SIG-M5 treated with dmso at 0.1 percent for 504 hours (cell line): ENCODE results near the gene ZNF184.

Experiments
- DNase-seq: peaks from one replicate; lab custom pipeline; 2025; ENCODE audit not compliant: unreplicated experiment; lab: John Stamatoyannopoulos, UW

The ZNF184 gene

DNA sequence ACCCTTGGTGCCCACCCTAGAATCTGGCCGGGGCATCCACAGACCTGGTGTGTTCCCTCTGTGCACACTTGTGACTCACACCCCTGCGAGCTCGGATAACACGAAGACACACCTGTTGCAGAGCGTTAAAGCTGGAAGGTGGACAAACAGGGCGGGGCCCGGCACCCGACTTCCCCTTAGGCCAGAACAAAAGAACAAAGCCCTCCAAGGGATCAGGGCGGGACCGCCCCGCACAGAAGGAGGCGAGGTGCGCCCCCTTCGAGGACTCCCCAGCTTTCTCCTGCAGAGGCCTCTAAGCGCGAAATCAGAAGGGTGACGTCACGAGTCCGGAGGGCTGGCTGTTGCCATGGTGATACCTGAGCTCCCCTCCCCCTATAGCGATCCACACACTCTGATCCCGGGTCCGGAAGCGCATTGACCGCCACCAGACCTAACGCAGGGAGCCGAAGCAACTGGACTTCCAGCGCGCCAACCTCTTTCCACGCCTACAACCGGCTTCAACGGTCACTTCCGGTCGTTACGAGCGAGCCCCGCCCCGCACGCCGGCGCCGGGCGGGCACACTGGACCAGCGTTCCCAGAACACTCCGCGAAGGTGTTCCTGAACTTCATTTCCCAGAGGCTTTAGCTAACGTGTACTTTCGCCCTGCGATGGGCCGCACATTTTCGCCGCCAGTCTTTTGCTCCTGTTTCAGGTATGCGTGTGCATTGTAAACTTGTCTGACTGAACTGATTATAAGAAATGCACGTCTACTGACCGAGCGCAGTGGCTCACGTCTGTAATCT lies at the start of gene ZNF184:
TSS of gene ZNF184 (minus strand) at position 489 of the 784 bp plus-strand sequence. CDS start 811 bp downstream, outside the sequence.
- peak; percentile 94 for DNase-seq

DNA sequence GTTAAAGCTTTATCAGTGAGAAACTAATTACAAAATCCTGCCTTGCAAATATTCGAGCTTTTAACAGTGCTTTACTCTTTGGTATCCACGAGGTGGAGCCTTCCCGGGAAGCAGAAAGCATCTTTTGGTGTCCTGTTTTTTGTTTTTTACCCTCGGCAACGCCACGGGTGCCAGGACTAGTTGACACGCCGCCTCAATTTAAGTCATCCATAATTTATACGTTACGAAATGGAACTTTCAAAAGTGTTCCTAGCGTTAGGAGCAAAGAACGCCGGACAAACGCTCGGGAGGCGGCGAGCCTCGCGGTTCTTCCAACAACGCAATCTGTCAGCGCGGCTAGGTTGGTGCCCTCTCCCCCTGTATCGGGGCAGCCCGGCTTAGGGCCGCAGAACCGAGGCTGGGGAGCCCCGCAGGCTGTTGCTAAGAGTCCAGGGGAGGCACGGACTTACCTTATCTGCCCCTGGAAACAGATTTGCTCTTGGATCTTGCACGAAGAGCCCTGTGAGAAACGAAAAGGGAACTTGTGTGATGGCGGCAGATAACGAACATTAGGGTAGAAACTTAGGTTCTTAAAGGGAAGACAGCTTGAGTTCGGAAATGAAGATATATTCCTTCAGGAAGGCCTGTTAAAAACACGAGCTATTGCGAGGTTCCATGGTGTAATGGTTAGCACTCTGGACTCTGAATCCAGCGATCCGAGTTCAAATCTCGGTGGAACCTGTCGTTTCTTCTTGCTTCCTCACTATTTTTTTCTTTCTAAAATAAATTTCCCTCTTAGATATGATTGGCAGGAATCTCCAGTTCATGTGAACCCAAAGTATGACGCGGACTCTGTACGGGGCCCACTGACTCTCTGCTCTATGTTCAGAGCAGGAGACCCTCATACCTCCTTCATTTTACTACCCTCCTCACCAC lies 46.2 kb upstream of the ZNF184 start:
- DNase-seq, result peak; percentile 75

DNA sequence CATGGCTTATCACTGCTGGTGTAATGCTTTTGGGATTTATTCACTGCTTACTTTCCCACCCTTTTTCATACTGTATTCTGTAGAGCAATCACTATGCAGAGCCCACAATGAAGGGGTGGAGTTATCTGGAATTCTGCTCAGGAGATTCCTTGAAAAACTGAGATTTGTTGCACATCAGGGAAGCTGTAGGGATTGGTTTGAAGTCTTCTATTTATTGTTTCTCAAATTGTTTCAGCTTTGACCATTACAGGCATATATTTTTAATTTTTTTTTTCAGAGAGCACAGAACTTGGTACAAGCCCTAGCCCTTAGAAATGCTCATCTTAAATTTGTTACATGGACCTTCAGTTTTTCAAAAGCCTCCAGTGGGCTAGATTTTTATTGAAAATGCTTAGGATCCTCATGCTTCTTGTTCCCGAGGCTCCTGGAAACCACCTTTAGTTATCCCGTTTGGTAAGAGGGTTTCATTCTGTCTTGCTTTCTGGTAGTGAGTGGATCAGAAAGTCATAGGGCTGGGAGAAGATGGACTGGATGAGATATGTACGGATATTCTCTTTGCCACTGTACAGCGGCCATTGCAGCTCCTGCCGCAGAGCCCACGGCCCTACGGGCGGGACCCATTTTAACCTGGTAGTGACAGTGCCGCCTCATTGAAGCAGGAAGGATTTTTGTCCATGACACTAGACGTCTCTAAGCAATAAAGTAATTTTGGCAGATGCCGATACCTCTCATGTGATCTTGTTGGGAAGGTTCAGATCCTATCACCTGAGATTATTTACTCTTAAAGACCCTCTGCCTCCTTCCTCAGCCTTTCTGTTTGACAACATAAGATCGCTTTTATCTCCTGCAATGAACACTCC lies 45.3 kb upstream of the ZNF184 start:
- no peak for DNase-seq

DNA sequence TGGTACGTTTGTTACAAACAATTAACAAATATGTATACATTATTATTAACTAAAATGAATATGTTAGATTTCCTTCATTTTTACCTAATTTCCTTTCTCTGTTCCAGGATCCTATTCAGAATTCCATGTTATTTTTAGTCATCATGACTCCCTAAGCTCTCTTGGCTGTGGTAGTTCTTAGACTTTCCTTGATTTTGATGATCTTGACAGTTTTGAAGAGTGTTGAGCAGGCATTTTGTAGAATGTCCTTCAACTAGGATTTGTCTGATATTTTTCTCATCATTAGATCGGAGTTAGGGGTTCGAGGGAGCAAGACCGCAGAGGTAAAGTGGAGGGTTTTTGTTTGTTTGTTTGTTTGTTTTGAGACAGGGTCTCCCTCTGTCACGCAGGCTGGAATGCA lies 44.3 kb upstream of the ZNF184 start:
- DNase-seq, result no peak

DNA sequence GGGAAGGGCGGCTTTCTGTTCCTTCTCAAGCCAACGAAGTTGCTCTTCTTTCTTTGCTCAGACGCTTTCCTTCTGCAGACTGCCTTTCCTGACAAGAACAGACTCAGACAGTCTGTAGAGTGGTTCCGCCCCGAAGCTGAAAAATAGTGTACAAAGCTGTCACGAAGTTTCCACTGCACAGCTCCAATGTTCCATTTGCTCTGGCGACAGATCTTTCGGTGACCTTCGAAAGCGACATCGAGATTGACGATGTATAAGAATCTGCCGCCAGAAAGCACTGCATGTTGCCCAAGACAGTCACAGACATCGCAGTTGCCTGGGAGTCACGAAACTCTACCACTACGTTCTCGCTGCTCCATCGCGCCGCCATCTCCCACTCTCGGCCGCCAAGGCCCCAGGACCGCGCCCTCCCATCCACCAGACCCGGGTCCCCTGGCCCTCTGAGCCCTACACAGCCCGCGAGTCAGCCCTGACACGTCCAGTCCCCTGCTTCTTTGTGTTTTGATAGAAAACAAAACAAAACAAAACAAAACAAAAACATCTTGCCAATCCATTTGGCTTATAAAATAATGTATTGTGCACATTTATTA lies 42.1 kb upstream of the ZNF184 start:
- DNase-seq, result no peak

DNA sequence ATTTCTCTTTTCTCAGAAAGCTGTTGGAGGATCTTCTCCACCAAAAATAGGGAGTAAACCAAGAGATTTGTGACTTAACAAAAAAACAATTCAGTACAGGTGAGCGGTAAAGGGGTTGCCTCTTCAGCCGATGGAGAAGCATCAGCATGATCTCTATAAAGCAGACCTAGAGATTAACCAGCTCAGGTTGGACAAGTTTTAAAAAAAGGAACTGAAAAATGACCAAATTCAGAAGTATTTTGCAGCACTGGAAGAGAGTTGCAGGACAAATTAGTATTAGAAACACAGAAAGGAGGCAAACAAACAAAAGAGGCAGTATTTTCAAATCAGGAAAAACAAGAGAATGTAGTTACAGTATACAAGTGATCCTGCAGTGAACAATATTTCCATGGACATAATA lies 39.6 kb upstream of the ZNF184 start:
- no peak for DNase-seq

DNA sequence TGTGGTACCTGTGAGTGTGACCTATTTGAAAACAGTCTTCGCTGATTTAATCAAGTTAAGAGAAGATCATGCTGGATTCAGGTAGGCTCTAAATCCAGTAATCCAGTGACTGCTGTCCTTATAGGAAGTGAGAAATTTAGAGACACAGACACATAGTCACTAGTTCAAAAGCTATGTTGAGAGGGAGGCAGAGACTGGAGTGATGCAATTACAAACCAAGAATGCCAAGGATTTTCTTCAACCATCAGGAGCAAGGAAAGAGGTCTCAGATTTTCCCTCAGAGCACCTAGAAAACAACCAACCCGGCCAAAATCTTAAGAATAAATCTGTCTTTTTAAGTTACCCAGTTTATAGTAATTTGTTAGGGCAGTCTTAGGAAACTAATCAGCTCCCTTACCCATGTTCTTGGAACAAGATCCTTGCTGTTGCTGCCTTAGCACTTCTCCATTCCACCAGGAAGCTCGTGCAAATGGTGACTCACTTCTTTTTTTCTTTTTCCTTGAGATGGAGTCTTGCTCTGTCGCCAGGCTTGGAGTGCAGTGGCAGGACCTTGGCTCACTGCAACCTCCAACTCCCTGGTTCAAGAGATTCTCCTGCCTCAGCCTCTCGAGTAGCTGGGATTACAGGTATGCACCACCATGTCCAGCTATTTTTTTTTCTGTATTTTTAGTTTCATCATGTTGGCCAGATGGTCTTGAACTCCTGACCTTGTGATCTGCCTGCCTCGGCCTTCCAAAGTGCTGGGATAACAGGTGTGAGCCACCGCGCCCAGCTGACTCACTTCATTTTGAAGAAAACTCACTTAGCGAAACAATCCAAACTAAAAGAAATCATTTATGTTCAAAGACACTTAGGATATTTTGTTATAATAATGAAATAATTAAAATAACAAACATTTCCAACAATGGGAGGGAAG lies 34.4 kb upstream of the ZNF184 start:
- no peak for DNase-seq

DNA sequence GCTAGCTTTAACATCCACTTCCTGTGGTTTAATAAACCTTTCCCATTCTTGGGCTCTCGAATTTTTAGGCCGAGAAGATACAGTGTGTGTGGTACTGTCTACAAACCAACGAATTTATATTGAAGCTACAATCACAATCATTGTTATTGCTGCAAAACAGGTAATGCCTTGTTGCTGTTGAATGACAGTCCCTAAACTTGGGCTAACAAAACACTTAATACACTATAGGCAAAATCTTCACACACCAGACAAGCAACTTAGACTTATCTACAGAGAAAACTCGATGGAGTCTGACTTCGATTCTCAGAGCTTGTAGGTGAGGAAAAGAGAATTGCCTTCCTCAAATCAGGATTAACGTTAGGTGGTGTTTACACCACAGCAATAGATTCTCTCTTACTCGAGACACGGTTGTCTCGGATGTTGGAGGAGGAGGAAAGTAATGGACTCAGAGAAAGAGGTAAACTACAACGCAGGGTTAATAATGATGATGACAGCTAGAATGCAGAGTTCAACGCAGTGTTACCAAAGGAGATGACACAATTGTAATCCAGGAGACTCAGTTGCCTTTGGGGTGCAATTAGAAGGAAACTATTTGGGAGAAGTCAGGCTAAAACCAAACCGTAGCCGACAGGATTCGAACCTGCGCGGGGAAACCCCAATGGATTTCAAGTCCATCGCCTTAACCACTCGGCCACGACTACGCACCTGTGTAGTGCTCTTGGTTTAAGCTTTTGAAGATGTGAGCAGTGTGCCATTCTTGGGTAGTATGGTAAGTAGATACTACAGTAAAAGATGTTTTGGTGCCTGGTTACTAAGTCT lies 32.5 kb upstream of the ZNF184 start:
- DNase-seq, result no peak

DNA sequence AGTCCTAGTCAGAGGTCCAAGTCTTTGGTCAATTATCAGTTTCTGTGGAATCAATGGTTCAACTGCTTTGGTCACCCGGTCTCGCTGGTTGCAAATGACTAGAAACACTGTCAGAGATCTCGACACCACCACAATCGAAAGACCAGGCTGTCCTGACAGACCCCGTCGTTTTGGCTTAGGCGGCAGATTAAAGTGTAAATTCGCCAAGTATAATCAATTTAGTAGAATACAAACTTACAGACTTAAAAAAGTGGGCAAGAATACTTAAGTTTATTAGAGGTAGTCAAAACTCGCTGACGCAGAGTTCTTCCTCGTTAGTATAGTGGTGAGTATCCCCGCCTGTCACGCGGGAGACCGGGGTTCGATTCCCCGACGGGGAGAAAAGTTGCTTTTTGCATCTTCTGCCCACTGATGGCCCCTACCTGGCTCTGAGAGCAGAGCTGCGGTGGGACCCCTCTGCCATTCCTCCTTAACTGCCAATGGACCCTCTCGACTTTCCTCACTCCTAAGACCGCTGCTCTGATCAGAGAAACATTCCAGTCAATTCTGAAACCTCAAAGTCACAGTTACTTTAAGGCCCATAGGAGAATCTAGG lies 30.6 kb upstream of the ZNF184 start:
- peak; percentile 69 for DNase-seq

DNA sequence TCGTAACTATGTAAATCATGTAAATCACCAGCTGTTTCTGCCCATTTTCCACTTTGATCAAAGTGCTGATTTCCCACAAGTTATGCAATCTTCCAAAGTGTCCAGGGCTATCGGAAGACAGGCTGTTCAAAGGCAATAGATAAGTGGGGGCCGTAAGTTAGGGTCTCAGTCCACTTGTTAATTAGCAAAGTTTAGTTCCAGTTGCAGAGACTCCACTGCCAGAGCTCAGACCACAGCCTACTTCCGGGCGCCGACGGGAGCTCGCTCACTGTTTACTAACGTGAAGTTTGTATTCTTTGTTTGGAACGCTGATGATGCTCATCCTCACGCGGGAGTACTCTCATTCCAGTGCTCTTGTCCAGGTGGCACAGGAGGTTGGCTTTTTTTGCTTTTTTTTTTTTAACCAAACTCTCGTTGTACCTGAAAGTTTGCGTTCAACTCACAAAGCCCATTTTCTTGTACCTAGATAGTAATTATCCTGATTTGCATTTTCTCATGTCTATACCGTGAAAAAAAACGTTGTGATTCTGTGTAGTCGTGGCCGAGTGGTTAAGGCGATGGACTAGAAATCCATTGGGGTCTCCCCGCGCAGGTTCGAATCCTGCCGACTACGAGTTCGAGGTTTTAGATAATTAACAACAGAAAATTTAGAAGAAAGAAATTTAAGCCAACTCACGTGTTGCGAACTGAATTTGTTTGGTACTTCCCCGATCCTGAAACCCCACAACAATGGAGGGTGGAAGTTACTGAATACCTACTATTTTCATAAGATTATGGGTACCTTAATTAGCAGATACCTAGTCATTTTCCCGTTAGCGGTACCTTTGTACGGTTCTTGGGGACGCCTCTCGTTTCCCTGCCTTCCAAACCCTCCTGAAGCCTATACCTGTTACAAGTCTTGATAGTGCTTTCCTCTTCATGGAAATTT lies 29.9 kb upstream of the ZNF184 start:
- peak; percentile 63 for DNase-seq

DNA sequence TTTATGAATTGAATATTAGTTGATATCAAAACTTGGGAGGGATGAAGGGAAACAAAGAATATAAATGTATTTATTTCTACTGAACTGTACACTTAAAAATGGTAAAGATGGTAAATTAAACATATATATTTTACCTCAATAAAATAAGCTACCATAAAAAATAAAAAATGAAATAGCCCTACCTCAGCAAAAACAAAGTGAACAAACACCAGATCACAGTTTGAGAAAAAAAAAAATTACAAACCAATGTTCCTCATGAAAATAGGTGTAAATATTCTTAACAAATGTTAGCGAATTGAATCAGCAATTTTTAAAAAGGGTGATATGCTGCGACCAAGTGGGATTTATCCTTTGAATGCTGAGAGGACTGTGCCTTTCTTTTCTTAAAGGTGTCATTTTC lies 28.3 kb upstream of the ZNF184 start:
- DNase-seq, result no peak

DNA sequence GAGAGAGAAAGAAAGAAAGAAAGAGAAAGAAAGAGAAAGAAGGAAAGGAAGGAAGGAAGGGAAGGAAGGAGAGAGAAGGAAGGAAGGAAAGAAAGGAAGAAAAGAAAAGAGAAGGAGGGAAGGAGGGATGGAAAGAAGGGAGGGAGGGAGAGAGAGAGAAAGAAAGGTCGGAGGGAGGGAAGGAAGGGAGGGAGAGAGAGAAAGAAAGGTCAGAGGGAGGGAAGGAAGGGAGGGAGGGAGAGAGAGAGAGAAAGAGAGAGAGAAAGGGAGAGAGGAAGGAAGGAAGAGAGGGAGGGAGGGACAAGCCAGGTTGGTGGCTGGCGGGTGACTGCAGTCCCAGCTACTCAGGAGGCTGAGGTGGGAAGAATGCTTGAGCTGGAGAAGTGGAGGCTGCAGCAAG lies 27.3 kb upstream of the ZNF184 start:
- no peak for DNase-seq

DNA sequence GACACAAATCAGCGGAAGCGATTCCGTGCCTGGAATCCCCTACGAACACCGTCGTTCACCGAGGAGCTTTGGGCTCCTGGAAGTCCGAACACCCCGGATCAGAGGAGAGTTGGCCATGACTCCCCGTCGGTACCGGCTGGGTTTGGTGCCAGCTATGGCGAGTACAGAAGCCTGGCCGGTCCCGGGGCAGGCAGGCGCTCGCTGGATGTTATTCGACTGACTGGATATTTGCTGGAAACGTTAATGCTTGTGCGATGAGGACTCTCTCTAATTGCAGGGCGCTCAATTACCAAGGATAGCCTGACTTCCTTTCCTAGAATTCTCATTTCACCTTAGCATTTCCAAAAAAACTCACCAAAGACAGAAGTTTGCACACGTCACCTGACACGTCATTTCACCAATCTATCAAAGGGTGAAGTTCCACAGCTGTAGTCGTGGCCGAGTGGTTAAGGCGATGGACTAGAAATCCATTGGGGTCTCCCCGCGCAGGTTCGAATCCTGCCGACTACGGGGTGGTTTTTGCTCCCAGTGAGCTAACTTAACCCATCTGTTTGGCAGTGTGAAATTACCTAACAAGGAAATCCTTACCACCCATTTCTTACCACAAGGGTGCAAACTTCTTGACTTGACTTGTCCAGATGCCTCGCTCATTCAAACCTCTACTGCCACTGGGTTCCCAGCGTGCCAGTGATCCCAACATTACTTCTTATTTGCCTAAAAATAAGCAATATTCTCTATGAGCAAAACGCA lies 22.7 kb upstream of the ZNF184 start:
- peak; percentile 48 for DNase-seq

DNA sequence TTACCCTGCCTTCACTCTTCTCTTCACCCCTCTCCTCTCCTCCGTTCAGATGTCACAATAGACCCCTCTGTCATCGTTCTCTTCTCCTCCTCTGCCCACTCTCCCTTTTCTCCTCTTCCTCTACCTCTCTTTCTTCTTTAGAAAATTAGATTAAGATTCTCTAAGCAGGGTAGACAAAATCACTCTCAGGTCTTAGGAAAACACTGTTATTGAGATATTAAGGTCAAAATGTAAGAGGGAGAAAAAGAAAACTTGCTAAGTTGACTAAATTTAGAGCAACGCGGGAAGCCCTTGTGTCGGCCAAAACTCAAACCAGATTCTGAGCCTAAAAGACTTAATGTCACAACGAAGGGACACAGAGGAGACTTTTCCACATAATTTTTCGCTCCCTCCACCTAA lies 22.1 kb upstream of the ZNF184 start:
- DNase-seq, result no peak

DNA sequence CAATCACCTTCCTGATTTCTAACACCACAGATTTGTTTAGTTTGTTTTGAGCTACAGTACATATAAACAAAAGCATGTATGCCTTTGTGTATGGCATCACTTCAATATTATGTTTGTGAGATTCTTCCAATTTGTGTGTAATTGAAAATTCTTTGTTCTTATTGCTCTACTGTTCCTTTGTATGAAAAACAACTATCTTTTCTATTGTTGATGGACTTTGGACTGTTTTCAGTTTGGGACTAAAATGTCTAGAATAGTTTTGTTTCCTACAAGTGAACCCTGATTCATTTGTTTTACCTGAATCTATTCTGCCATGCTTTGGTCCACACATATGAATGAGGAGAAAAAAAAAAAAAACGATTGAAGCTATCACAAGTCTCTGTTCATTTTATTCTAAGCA lies 21.2 kb upstream of the ZNF184 start:
- no peak for DNase-seq

DNA sequence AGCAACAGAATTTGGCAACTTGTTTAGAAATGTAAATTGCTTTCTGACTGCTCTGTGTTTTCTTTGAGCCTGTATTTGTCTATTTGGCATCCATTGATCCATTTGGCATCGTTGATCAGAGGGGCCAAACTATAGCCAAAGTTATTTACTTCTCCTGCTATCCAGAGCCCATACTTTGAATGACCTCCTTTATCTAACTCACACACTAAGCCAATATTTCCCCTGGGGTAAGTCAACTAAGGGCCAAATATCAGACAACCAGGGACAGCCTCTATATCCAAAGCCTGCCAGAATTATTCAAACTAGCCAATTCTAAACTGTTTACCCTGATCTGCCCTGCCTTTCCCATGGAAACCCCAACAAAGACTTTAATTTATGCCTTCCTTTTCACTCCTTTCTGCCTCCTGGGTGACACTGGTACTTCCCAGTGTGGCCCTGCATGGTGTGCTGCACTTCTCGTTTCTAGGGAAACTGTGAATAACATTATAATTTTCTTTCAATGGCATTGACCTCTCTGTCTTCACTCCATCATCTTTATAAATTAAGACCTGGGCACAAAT lies 19.8 kb upstream of the ZNF184 start:
- no peak for DNase-seq
